ENCODE measurements around the gene PDE8B. TPM values are rescaled to one million over a fixed set of nuclear protein-coding genes. Genes with fewer than 3 reads are reported as not detected.

The PDE8B gene
- total RNA-seq, 2 experiments from 2014 or later: 0.14 TPM; not detected in 1

GRCh38 chr5:77281969-77282336 is 71.5 kb downstream of the PDE8B start:
- Mint-ChIP-seq H3K27ac (no peak overlapping the region), H3K9me3 (no peaks in the 10 kb centered on the region), H3K4me3 (no peak overlapping the region), H3K36me3 (ENCODE audit: low read depth) (no peaks in the 10 kb centered on the region), H3K27me3 (ENCODE audit: low read depth) (no peaks in the 10 kb centered on the region), H3K4me1 (ENCODE audit: low read depth) (peaks cover 18% of the 10 kb centered on the region)
- DNase-seq: no peak
- CTCF ChIA-PET: no interaction called here
- intact Hi-C loops (cut with micrococcal nuclease): no loop called here

GRCh38 chr5:77282337-77283027 is 72.0 kb downstream of the PDE8B start:
- intact Hi-C loops (cut with micrococcal nuclease): no loop called here
- H3K4me3 Mint-ChIP-seq: no peak overlapping the region
- no peaks in the 10 kb centered on the region for H3K27me3 Mint-ChIP-seq (ENCODE audit: low read depth)
- no peaks in the 10 kb centered on the region for H3K9me3 Mint-ChIP-seq
- H3K27ac Mint-ChIP-seq: no peak overlapping the region
- H3K4me1 Mint-ChIP-seq (ENCODE audit: low read depth): peaks cover 13% of the 10 kb centered on the region
- CTCF ChIA-PET: interaction anchor here (0.5 to 0.6 kb wide), 2 partner anchors 139 to 159 kb away, joined by 3 read pairs; no protein-coding TSS in a partner anchor
- no peak for DNase-seq
- H3K36me3 Mint-ChIP-seq (ENCODE audit: low read depth): no peaks in the 10 kb centered on the region

- CTCF ChIA-PET: interaction anchor here (0.6 kb wide), 1 partner anchor 11 kb away, joined by 3 read pairs; no protein-coding TSS in a partner anchor
- Mint-ChIP-seq H3K36me3 (ENCODE audit: low read depth) (no peaks in the 10 kb centered on the region), H3K4me3 (no peak overlapping the region), H3K4me1 (ENCODE audit: low read depth) (no peaks in the 10 kb centered on the region), H3K27me3 (ENCODE audit: low read depth) (no peaks in the 10 kb centered on the region), H3K9me3 (no peaks in the 10 kb centered on the region), H3K27ac (no peak overlapping the region)
- intact Hi-C loops (cut with micrococcal nuclease): no loop called here
- DNase-seq: no peak
Measured at GRCh38 chr5:77285251-77285841, 74.9 kb downstream of the PDE8B start.

- DNase-seq: no peak
- Mint-ChIP-seq H3K9me3 (no peaks in the 10 kb centered on the region), H3K27me3 (ENCODE audit: low read depth) (peaks cover 8% of the 10 kb centered on the region), H3K36me3 (ENCODE audit: low read depth) (no peaks in the 10 kb centered on the region), H3K4me3 (no peak overlapping the region), H3K4me1 (ENCODE audit: low read depth) (no peaks in the 10 kb centered on the region), H3K27ac (no peak overlapping the region)
- CTCF ChIA-PET: no interaction called here
- intact Hi-C loops (cut with micrococcal nuclease): no loop called here
Measured at GRCh38 chr5:77292026-77292757, 81.7 kb downstream of the PDE8B start.

- Mint-ChIP-seq H3K4me1 (ENCODE audit: low read depth) (no peaks in the 10 kb centered on the region), H3K27ac (no peak overlapping the region), H3K4me3 (no peak overlapping the region), H3K9me3 (no peaks in the 10 kb centered on the region), H3K27me3 (ENCODE audit: low read depth) (peaks cover 8% of the 10 kb centered on the region), H3K36me3 (ENCODE audit: low read depth) (no peaks in the 10 kb centered on the region)
- CTCF ChIA-PET: interaction anchor here (1.3 kb wide), 1 partner anchor 30 kb away, joined by 4 read pairs; no protein-coding TSS in a partner anchor
- DNase-seq: no peak
- intact Hi-C loops (cut with micrococcal nuclease): no loop called here
Measured at GRCh38 chr5:77294185-77294584, 83.7 kb downstream of the PDE8B start.

- Mint-ChIP-seq H3K9me3 (no peaks in the 10 kb centered on the region), H3K36me3 (ENCODE audit: low read depth) (no peaks in the 10 kb centered on the region), H3K4me3 (no peak overlapping the region), H3K27me3 (ENCODE audit: low read depth) (peaks cover 8% of the 10 kb centered on the region), H3K4me1 (ENCODE audit: low read depth) (no peaks in the 10 kb centered on the region), H3K27ac (no peak overlapping the region)
- CTCF ChIA-PET: interaction anchor here (1.1 kb wide), 1 partner anchor 10 kb away, joined by 3 read pairs; no protein-coding TSS in a partner anchor
- DNase-seq: no peak
- intact Hi-C loops (cut with micrococcal nuclease): no loop called here
Measured at GRCh38 chr5:77295863-77296378, 85.4 kb downstream of the PDE8B start.

GRCh38 chr5:77298146-77298545 is 87.7 kb downstream of the PDE8B start:
- no peaks in the 10 kb centered on the region for H3K4me1 Mint-ChIP-seq (ENCODE audit: low read depth)
- H3K9me3 Mint-ChIP-seq: no peaks in the 10 kb centered on the region
- DNase-seq: no peak
- no peak overlapping the region for H3K4me3 Mint-ChIP-seq
- no peaks in the 10 kb centered on the region for H3K36me3 Mint-ChIP-seq (ENCODE audit: low read depth)
- CTCF ChIA-PET: no interaction called here
- no peak overlapping the region for H3K27ac Mint-ChIP-seq
- intact Hi-C loops (cut with micrococcal nuclease): no loop called here
- peaks cover 8% of the 10 kb centered on the region for H3K27me3 Mint-ChIP-seq (ENCODE audit: low read depth)

GRCh38 chr5:77300451-77300850 is 90.0 kb downstream of the PDE8B start:
- no peaks in the 10 kb centered on the region for H3K36me3 Mint-ChIP-seq (ENCODE audit: low read depth)
- no peaks in the 10 kb centered on the region for H3K9me3 Mint-ChIP-seq
- H3K4me3 Mint-ChIP-seq: no peak overlapping the region
- CTCF ChIA-PET: interaction anchor here (0.5 to 0.6 kb wide), 2 partner anchors 51 to 170 kb away, joined by 3 read pairs; no protein-coding TSS in a partner anchor
- H3K4me1 Mint-ChIP-seq (ENCODE audit: low read depth): no peaks in the 10 kb centered on the region
- no peak for DNase-seq
- H3K27me3 Mint-ChIP-seq (ENCODE audit: low read depth): peaks cover 8% of the 10 kb centered on the region
- no peak overlapping the region for H3K27ac Mint-ChIP-seq
- intact Hi-C loops (cut with micrococcal nuclease): no loop called here

- intact Hi-C loops (cut with micrococcal nuclease): no loop called here
- CTCF ChIA-PET: no interaction called here
- Mint-ChIP-seq H3K9me3 (no peaks in the 10 kb centered on the region), H3K27me3 (ENCODE audit: low read depth) (peaks cover 3% of the 10 kb centered on the region), H3K4me1 (ENCODE audit: low read depth) (no peaks in the 10 kb centered on the region), H3K4me3 (no peak overlapping the region), H3K36me3 (ENCODE audit: low read depth) (no peaks in the 10 kb centered on the region), H3K27ac (no peak overlapping the region)
- DNase-seq: no peak
Measured at GRCh38 chr5:77301447-77301883, 91.0 kb downstream of the PDE8B start.

- H3K27ac Mint-ChIP-seq: no peak overlapping the region
- H3K4me1 Mint-ChIP-seq (ENCODE audit: low read depth): no peaks in the 10 kb centered on the region
- no peak overlapping the region for H3K4me3 Mint-ChIP-seq
- no peaks in the 10 kb centered on the region for H3K27me3 Mint-ChIP-seq (ENCODE audit: low read depth)
- no peaks in the 10 kb centered on the region for H3K9me3 Mint-ChIP-seq
- no peaks in the 10 kb centered on the region for H3K36me3 Mint-ChIP-seq (ENCODE audit: low read depth)
- CTCF ChIA-PET: no interaction called here
- intact Hi-C loops (cut with micrococcal nuclease): no loop called here
- DNase-seq: no peak
Measured at GRCh38 chr5:77302247-77302646, 91.8 kb downstream of the PDE8B start.

- Mint-ChIP-seq H3K9me3 (no peaks in the 10 kb centered on the region), H3K4me1 (ENCODE audit: low read depth) (no peaks in the 10 kb centered on the region), H3K27me3 (ENCODE audit: low read depth) (no peaks in the 10 kb centered on the region), H3K27ac (no peak overlapping the region), H3K4me3 (no peak overlapping the region), H3K36me3 (ENCODE audit: low read depth) (no peaks in the 10 kb centered on the region)
- CTCF ChIA-PET: no interaction called here
- intact Hi-C loops (cut with micrococcal nuclease): no loop called here
- DNase-seq: no peak
Measured at GRCh38 chr5:77302653-77303052, 92.2 kb downstream of the PDE8B start.

- Mint-ChIP-seq H3K4me3 (no peak overlapping the region), H3K4me1 (ENCODE audit: low read depth) (no peaks in the 10 kb centered on the region), H3K9me3 (no peaks in the 10 kb centered on the region), H3K27ac (no peak overlapping the region), H3K36me3 (ENCODE audit: low read depth) (no peaks in the 10 kb centered on the region), H3K27me3 (ENCODE audit: low read depth) (no peaks in the 10 kb centered on the region)
- no peak for DNase-seq
- intact Hi-C loops (cut with micrococcal nuclease): no loop called here
- CTCF ChIA-PET: interaction anchor here (0.7 kb wide), 1 partner anchor 12 kb away, joined by 3 read pairs; no protein-coding TSS in a partner anchor
Measured at GRCh38 chr5:77304388-77304787, 93.9 kb downstream of the PDE8B start.

Measured in activated naive CD4-positive, alpha-beta T cell treated with anti-CD3 and anti-CD28 coated beads for 36 hours (primary cell).